ENCODE measurements around the gene KRT82.
A peak's percentile ranks its signal among the peaks of the same experiment; 100 is the strongest.
"Not testable (repeated sequence)": the region's sequence is repeated elsewhere in the genome, so short reads cannot be mapped to it uniquely, and the experiment has no call there.

KRT82 gene

DNA sequence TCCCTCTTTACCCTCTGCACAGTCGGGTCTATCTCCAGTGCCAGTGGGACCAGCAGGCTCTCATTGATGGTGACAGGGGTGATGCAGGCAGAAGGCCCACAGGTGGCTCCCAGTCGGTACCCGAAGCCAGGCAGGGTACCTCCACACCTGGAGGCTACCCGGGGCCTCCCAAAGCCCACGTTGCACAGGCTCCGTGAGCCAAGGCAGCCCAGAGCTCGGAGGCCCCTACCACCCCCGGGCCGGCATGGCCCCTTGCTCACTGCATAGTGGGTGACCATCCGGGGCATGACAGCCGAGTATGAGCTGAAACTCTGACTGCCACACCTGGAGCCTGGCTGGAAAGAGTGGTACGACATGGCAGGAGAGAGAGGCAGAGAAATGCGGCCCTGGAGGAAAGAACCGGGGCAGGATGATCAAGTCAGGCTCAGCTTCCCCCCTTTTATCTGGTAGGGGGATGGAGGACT lies at the start of gene KRT82:
KRT82 (minus strand) TSS at position 414 of the 464 bp plus-strand sequence; CDS start at position 356, 58 bp downstream.
- DNase-seq (ENCODE audit: low spot score): no peak

- no peak for DNase-seq (ENCODE audit: low spot score)
These were observed 49.7 kb upstream of the KRT82 start for GRCh38 chr12:52455821-52456220.

DNA sequence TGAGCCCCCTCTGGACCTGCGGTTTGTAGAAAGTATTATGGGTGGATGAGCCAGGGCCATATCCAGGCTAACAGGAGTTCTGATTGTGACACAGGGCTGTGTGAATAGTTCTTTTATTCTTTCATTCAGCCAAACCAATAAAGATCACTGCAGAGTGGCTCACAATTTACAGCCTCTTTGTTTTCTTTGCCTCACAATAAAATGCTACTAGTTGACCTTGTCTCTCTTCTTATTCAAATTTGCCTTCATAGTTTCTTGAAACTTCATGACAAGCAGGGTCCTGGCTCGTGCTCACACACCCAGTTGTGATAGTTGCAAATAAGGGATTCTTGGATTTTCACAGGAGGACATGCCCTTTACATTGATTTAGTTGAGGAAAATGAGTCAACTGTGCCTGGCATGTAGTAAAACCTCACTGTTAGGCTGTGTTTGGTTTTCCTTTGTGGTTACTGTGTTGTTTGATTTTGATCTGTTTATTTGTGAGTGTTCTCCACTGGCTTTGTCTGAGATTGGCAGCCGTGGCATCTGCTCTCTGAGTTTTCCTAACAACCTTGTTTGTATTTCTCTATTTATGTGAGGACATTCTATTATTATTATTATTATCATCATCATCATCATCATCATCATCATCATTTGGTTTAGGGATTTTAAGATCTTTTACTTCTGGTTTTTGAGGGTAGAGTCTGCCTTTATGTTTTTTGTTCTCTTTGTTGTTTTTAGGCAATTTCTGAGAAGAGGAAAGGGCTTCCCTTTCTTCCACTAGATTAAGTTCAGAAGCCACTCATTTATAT lies 48.5 kb upstream of the KRT82 start:
- DNase-seq (ENCODE audit: low spot score): no peak

DNA sequence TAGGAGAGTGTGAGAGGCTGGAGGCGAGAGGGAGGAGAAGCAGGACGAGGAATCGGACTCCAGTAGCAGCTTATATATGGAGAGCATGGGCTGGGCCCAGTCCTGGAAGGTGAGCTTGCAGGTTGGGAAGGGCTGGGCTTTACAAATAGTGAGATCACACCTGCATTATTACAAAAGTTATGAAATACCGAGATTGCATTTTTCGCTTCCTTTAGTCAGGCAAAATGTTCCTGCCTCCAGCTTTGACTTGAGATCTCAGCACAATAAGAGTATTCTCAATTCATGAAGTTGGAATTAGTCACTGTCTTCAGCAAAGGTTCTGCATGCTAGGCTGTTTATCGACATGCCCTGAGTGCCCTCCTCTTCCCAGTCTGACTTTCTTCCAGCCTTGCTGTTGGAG lies 46.0 kb upstream of the KRT82 start, which contains the start of gene KRT6B:
KRT6B (minus strand) TSS at position 46 of the 400 bp plus-strand sequence. CDS start 68 bp downstream, outside the sequence.
- no peak for DNase-seq (ENCODE audit: low spot score)

DNA sequence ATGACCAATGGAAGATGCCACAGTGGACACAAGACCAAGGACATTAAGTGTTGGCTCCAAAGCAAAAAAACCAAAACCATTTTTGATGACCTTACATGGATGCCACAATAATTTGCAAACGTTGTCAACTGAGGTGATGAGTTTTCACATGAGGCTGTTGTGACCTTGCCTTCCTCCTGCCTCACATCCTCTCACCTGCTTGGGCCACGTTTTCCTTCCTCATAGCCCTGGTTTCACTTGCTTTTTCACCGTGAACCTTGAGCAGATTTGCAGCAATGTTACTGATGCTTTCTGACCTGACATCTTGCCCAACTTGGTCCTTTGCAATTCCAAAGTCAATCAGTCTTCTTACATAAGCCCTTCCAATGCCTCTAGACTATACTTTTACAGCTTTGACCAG lies 42.1 kb upstream of the KRT82 start:
- no peak for DNase-seq (ENCODE audit: low spot score)

DNA sequence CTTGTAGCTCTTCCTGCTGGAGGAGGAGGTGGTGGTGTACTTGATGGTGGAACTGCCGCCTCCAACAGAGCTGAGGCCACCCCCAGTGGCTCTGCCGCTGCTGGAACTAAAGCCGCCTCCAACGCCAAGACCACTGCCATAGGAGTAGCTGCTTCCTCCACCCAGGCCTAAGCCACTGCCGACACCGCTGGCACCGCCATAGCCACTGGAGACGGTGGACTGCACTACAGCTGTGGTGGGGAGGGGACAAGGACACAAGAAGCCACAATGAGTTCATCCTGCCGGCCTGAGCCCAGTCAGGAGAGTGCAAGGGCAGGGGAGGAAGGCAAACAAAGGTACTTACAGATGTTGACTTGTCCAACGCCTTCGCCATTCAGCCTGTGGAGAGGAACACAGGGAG lies 41.1 kb upstream of the KRT82 start:
- not testable (repeated sequence) for DNase-seq (ENCODE audit: low spot score)

DNA sequence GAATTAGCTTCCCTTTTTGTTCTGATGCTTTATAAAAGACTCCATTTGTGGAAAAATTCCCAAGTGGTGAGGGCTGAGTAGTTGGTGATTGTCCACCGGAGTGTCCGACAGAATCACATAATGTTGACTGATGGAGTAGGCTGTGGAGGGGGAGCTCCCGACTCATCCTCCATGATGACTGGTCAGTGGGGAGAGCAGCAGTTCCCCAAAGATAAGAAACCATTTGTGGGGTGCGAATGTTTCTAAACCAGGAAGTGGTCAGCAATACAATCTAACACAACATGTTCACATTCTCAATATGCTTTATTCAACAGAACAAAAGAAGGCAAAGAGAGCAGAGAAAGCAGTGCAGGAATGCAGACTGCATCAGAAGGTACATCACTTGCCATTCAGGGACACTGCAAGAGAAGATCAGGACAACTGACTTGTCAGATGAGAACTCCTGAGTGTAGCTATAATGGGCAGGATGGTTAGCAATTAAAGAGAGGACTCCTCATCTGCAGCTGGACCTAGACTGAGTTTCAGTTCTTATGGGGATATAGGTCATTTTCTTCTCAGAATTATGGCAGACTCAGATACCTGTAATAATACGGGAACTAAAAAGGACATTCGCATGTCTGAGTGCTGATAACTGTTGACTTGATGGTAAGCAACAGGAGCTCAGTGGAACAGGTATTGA lies 40.4 kb upstream of the KRT82 start:
- no peak for DNase-seq (ENCODE audit: low spot score)

DNA sequence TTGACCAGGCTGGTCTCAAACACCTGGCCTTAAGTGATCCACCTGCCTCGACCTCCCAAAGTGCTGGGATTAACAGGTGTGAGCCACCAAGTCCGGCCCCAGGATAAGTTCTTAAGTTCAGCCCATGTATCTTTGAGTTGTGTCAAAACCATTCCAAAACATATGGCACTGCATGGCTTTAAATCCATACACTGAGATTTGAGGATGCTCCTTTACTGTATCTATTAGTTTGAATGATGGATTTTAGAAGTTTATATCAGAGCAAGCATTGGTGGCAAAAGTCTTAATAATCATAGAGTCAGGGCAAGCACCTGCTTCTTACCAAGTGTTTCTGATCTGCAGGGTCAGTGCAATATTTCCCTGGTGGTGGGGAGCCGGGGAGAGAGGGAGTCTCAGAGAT lies 39.7 kb upstream of the KRT82 start:
- no peak for DNase-seq (ENCODE audit: low spot score)

DNA sequence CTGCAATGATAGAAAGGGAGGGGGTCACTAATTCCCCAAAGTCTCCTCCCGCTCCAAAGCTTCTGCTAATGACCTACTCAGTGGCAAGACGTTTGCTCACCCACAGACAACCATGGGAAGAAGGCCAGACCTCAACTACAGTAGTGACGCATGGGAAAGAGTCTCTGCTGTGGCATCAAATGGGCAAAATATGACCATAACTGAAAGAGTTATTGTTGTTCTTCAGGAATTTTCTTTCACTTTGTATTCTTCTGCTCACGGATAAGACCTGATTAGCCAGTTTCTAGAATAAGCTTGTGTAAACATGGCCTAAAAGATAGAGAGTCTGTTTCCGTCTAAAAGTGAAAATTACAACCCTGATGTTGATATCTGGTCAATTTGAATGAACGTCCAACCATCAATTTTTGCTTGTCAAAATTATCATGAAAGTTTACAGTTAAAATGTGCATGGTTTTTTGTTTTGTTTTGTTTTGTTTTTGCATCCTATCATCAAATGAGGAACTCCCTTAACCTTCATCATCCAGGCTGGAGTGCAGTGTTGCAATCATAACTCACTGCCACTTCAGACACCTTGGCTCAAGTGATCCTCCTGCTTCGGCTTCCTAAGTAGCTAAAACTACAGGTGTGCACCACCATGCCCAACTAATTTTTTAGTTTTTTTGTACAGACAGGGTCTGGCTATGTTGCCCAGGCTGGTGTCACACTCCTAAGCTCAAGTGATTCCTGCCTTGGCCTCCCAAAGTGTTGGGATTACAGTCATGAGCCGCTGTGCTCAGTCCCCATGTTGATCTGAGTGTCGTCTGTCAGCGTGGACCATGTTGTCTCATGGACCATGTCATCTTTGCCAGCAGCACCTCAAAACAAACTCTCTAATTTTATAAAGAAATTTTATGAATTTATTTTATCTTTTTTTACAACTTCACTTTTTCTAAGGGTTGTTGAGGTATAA lies 38.8 kb upstream of the KRT82 start:
- no peak for DNase-seq (ENCODE audit: low spot score)

GRCh38 chr12:52443966-52444365 lies 37.8 kb upstream of the KRT82 start:
- DNase-seq (ENCODE audit: low spot score): no peak

DNA sequence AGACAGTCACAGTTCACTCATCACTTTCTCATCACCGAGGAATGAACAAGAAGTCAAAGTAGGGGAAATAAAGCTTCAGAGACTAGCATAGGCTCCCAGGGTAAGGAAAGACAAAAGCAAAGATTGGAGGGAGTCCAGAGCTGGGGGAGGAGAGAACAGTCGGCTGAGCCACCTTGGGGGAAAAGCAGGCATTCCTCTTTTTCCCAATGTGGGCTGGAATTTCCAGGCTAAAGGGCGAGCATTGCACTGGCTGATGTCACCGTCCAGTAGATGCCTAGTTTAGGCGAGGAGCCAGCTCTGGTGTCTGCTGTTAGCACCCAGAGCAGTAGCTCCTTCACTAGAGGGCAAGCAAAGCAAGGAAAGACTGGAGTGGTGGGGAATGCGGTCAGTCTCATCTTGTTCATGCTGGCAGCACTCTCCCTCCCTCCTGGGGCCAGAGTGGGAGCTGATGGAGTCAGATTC lies 36.5 kb upstream of the KRT82 start:
- peak; percentile 72 for DNase-seq (ENCODE audit: low spot score)

GRCh38 chr12:52441320-52441911 lies 35.3 kb upstream of the KRT82 start:
- DNase-seq (ENCODE audit: low spot score): no peak

GRCh38 chr12:52440821-52441319 lies 34.7 kb upstream of the KRT82 start:
- peak; percentile 41 for DNase-seq (ENCODE audit: low spot score)

GRCh38 chr12:52439845-52440244 lies 33.7 kb upstream of the KRT82 start:
- DNase-seq (ENCODE audit: low spot score): no peak

DNA sequence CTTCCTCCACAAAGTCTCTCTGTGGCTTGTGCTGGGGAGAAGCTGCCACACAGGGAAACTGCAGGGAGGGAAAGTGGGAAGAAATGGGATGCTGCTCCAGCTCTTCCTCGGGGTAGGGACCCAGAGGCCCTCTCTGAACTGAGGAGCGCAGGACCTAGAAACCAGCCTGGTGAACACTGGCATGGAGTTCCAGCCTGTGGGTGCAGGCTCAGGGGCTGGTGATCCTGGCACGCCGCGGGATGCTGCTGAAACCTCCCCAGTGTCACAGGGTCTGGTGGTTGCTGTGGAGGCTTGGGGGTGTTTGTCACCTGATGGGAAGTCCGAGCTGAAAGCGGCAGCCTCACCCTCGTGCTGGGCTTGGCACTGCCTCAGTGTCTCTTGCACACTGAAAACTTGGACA lies 33.3 kb upstream of the KRT82 start:
- DNase-seq (ENCODE audit: low spot score): no peak

- DNase-seq (ENCODE audit: low spot score): no peak
These were observed 32.5 kb upstream of the KRT82 start for GRCh38 chr12:52438305-52439301.

DNA sequence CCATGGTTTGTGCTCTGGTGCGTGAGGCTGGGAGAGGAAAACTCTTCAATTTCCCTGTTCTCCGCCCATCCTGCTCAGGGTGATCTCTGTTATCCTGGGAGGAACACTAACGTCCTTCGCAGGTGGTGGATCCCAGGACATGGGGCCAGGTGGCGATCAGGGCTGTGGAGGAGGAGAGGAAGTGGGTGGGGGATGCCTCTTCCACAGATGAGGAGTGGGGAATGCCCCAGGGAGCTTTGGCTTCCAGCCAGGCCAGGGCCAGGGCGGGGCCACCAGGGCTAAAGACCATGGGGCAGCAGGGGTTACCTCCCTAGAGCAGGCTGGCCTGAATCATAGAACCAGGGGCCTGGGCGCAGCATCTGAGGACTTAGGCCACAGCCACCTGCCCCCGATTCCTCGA lies 31.4 kb upstream of the KRT82 start:
- DNase-seq (ENCODE audit: low spot score): no peak

DNA sequence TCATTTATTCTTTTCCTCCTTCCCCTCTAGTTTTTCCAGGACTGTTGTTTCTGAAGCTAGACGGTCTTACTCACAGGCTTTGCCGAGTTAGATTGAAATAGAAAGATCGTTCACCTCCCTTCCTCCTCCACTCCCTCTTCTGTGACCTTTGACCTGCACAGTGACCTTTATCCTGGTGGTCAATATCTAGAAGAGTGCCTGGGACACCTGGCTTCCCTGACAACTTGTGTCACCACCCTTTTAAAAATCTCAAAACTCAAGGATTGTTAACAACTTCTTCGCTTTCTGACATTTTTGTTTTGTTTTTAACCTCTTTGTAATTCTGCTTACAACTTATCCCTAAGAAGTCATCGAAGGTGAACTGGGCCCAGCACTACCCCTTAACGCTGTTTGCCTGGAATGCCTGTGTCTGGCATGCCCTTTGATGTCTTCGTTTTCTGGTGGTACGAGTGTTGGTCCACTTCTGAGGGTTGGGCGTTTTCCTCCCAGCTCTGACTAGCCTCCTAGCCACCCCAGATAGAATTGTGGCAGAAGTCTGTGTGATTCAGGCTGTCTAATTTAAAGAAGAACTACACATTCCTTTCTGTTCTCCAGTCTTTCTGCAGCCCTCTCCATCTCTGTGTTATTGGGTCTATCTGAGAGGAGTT lies 30.8 kb upstream of the KRT82 start:
- no peak for DNase-seq (ENCODE audit: low spot score)

- no peak for DNase-seq (ENCODE audit: low spot score)
These were observed 30.1 kb upstream of the KRT82 start for GRCh38 chr12:52436000-52436827.

Measured in AG08395 (cell line).